GM21529 (cell line): Measurements from ENCODE around the gene PLK5.
A peak's percentile ranks its signal among the peaks of the same experiment; 100 is the strongest.

Experiments used
- ATAC-seq: cut with Tn5 transposase; IDR thresholded peaks from one replicate; pipeline ENCODE4 v1.9.1; 2021; ENCODE audit not compliant: unreplicated experiment

PLK5 gene

DNA sequence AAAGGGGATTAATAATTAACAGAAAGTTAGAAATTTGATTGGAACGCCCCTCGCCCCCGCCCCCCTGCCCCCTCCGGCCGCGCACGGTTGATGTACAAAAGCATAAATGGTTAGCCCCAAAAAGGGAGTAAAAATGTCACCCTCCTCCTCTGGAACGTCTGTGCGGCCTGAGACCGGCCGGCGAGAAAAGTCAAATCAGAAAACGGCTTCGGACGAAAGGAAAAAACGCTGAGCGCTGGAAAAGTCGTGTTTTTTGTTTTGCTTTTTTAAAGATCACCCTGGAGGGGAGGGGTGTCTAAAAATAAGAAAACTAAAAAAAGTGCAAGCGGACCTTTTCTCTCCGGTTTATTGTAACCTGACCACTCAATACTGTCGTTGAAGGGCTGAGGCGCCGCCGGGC, 31.1 kb downstream of the PLK5 start:
- no peak for ATAC-seq

DNA sequence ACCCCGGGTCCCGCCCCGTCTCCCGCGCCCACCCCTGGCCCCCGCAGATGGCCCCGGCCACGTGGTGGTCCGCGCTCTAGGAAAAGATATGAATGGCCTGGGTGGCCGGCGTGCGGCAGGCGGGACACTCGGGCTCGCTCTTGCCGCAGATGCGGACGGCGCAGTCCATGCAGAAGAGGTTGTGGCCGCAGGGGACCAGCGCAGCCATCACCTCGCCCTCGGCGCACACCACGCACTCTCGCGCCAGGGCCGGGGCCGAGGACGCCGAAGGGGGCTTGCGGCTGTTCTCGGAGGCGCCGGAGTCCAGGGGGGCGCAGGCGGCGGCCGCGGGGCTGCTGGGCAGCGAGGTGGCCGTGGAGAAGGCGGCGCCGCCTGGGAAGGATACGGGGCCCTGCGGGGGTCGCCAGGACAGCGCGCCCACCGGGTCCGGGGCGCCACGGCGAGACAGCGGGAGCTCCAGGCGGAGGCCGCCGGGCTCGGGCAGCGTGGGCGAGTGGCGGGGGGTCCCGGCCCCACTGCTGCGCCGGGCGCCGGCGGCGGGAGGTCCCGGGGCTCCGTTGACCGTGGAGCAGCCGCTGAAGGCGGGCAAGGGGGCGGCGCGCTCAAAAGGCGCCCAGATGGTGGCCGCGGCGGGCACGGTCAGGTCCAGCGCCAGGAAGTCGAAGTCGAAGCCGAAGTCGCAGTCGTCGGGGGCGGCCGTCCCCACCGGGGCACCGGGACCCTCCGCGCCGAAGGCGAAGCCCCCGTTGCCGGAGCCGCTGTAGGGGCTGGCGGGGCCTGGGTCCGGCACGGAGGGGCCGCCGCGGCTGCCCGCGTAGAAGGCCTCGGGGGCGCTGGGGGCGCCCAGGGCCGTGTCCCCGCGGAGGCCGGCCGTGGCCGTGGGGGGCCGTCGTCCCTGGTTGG, 31.9 kb downstream of the PLK5 start:
- ATAC-seq = no peak

DNA sequence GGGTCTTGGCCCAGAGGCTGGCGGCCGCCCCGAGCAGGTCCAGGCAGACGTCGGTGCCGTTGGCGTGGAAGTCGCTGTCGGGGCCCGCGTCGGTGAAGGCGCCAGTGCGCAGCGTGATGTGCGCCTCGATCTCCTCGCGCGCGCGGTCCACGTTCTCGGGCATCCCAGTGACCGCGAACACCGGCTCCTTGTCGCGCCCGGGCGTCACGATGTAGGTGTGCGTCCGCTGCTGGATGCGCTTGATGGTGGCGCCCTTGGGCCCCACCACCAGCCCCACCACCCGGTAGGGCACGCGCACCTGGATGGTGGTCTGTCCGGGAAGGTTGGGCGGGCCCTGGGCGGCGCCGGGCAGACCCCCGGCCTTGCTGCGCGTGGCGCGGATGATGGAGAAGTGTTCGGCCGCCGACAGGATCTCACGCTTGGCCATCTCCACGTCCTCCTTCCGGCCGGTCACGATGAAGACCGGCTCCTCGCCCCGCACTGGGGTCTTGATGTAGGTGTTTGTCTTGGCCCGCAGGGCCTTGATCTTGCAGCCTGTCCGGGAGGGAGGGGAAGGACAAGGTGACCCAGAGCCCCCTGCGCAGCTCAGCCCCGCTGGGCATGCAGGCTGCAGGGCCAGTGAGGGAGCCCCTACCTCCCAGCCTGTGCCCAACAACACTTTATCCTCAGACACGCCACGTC, 32.7 kb downstream of the PLK5 start:
- ATAC-seq = no peak

GRCh38 chr19:1558552-1558951, 34.7 kb downstream of the PLK5 start:
- no peak for ATAC-seq

GRCh38 chr19:1560286-1560882, 36.5 kb downstream of the PLK5 start:
- ATAC-seq = no peak

DNA sequence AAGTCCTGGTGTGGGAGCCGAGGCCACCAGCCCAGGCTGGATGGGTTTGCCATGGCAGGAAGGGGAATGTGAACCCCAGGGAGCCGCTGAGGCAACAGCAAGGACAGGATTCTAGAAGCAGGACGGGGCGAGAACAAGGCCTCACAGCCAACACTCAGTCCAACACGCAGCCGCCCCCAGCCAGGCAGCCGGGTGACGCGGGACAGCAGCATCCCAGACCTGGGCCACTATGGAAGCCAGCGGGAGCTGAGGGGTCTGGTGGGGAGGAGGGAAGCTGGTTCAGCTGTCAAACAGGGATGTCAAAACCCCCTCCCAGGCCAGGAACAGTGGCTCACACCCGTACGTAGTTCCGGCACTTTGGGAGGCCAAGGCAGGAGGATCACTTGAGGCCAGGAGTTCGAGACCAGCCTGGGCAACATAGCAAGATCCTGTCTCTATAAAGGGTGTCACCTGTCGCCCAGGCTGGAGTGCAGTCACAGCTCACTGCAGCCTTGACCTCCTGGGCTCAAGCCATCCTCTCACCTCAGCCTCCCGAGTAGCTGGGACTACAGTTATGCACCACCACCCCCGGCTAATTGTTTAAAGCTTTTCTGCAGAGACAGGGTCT, 37.5 kb downstream of the PLK5 start:
- no peak for ATAC-seq

GRCh38 chr19:1563251-1563650, 39.4 kb downstream of the PLK5 start:
- no peak for ATAC-seq

- no peak for ATAC-seq
These were observed 42.7 kb downstream of the PLK5 start for GRCh38 chr19:1566392-1567115.

GRCh38 chr19:1567116-1567847, 43.4 kb downstream of the PLK5 start:
- ATAC-seq = no peak

GRCh38 chr19:1567848-1568227, 44.0 kb downstream of the PLK5 start:
- ATAC-seq = no peak

DNA sequence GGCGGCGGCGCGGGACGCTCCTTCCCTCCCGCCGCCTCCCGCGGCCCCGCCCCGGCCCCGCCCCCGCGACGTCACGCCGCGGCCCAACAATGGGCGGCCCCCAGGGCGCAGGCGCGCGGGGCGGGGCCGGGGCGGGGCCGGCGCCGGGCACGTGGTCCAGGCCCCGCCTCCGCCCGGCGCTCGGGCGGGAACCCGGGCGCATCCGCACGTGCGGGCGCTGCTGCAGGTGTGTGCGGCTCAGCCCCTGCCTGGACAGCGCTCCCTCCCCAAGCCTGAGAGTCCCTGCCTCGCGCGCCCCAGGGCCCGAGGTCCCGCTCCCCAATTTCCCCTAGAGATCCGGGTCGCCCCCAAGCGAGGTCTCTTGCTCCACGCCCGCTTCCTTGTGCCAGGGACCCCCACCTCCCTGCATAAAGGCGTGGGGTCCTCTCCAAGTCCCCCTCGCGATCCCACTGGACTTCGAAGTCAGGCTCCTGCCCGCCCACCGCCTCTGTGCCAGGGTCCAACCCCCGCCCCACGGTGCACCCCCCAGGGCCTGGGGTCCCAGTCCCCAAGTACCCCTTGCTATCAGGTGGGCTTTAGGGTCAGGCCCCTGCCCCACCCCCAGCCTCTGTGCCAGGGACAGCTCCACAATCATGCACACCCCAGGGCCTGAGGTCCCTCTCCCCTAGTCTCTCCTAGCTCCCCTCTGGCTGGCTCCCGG, 44.6 kb downstream of the PLK5 start, which contains the start of gene MEX3D:
MEX3D (minus strand) TSS at position 6 of the 700 bp plus-strand sequence. CDS start 267 bp downstream, outside the sequence.
- ATAC-seq = peak; percentile 50

- no peak for ATAC-seq
These were observed 46.1 kb downstream of the PLK5 start for GRCh38 chr19:1569997-1570396.

GRCh38 chr19:1570836-1571235, 47.0 kb downstream of the PLK5 start:
- ATAC-seq = no peak

- ATAC-seq = no peak
These were observed 47.5 kb downstream of the PLK5 start for GRCh38 chr19:1571358-1571757.

DNA sequence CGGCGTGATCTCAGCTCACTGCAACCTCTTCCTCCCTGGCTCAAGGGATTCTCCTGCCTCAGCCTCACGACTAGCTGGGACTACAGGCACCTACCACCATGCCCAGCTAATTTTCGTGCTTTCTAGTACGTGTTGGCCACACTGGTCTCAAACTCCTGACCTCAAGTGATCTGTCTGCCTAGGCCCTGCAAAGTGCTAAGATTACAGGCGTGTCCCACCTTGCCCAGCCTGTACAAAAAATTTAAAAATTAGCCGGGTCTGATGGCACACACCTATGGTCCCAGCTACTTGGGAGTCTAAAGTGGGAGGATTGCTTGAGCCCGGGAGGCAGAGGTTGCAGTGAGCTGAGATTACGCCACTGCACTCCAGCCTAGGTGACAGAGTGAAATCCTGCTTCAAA, 48.9 kb downstream of the PLK5 start:
- ATAC-seq = no peak

DNA sequence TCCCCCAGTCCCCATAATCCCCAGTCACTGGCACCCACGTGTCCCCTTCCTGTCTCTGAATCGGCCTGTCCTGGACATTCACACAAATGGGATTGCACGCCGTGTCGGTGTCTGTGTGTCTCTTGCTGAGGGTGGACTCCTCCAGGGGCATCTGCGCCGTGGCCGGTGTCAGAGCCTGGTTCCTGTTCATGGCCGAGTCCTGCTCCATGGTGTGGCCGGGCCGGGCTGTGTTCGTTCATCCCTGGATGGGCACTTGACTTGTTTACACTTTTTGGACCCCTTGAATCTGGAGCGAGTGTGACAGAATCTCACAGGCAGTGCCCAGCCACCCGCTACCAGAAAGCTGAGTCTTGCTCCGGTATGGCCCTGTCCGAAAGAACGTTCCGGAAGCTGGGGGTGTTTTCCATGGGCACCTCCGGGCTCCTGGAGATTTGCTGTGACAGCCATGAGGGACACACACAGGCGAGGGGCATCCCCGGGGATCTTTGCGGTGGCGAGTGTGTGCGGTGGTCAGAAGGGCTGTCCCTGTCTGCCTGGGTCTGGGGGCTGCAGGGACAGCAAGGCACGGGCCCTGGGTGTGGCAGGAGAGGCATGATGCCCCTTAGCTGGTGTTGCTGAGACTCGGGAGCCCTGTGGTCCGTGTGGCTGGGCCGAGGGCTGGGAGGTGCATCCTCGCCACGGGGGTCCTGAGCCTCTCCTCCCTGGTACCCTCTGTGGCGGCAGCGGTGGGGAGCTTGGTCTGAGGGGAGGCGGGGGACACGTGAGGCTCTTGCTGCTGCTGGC, 50.7 kb downstream of the PLK5 start:
- no peak for ATAC-seq

DNA sequence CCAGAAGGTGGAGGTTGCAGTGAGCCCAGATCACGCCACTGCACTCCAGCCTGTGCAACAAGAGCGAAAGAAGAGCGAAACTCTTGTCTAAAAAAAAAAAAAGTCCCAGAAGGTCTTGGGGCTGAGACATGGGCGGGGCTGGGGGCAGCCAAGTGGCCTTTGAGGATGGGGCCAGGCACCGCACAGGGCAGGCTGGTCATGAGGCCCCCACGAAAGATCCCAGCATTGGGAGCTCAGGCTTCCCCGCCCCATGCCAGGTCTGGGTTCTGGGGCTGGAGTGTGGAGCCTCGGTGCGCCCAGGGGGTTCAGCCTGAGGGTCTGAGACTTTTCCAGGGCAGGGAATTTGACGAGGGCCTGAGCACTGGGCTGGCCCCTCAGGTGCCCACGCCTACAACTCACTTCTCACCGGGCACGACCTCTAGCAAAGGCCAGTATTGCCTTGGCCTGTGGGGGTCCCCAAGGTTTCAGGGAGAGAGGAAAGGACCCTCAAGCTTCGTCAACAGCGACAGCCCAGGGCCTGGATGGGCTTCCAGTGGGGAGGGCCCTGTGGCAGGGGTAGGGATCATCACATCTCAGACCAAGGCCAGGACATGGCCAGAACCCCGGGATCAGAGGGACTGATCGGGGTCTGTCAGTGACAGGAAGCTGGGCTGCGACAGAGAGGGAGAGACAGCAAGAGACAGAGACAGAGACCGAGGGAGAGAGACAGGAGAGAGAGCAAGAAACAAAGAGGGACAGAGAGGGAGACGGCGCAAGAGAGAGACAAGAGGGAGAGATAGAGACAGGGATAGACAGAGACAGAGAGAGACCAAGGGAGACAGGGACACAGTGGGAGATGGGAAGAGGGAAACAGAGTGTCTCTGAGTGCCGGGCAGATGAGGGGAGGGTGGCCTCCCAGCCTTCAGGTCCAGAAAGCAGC, 51.7 kb downstream of the PLK5 start:
- ATAC-seq = no peak
